A549 (cell line): ENCODE results near the gene VHLL. TPM values are rescaled to one million over a fixed set of nuclear protein-coding genes. Genes with fewer than 3 reads are reported as not detected.

ENCODE experiments used
- ATAC-seq, 2 experiments: fragments of 200-7000 bp in 1 of 2; fragments of >200 bp in 1 of 2; cut with Nextera tagmentation in 1 of 2; cut with Tn5 transposase in 1 of 2; 3 replicates each; pipeline versions ENCODE4 v1.8.0 to v1.9.1; 2018 to 2020; ENCODE audit warnings: mild to moderate bottlenecking in 1 of 2, moderate library complexity in 1 of 2
- CTCF ChIA-PET: fragments of 300-600 bp; sonication (Branson Sonifier 250); formaldehyde crosslinking; extraction: SDS; loops from one replicate; lab custom pipeline; 2021; ENCODE audit warnings: antibody characterized with exemption, inconsistent platforms; lab: Yijun Ruan, JAX
- POLR2A ChIA-PET: fragments of 350-600 bp; formaldehyde crosslinking; extraction: SDS; loops from one replicate; lab custom pipeline; 2021; ENCODE audit warnings: antibody characterized with exemption, inconsistent platforms; lab: Yijun Ruan, JAX
- DNase-seq, 2 experiments: peaks; one replicate each; pipeline versions ENCODE4 v3.0.0 to v3.0.0-alpha.2; 2011 to 2016; ENCODE audit warnings: low read depth in 1 of 2, low spot score in 1 of 2
- FAIRE-seq: peaks from 2 replicates; lab custom pipeline; 2011; peaks lifted over from hg19 to GRCh38; lab: Jason Lieb, UNC
- H3K27ac ChIP-seq, 2 experiments: fragments of >200 bp; sonication (Bioruptor Twin); formaldehyde crosslinking; 3 replicates each; pipeline ENCODE4 v1.5.1; 2016 to 2017
- H3K4me1 ChIP-seq: fragments of >200 bp; sonication (Bioruptor Twin); formaldehyde crosslinking; 3 replicates; pipeline ENCODE4 v1.6.1; 2016
- H3K4me2 ChIP-seq: fragments of >200 bp; sonication (Bioruptor Twin); formaldehyde crosslinking; 3 replicates; pipeline ENCODE4 v1.6.1; 2016
- H3K4me3 ChIP-seq: fragments of >200 bp; sonication (Bioruptor Twin); formaldehyde crosslinking; 3 replicates; pipeline ENCODE4 v1.5.1; 2016
- H3K9me3 ChIP-seq: fragments of >200 bp; sonication (Bioruptor Twin); formaldehyde crosslinking; 3 replicates; pipeline ENCODE4 v1.6.1; 2016
- BHLHE40 ChIP-seq: IDR thresholded peaks from 2 replicates; pipeline ENCODE4 v1.6.1; 2012; ENCODE audit warnings: low read depth, low read length, inconsistent platforms
- CBX8 ChIP-seq: fragments of 200-600 bp; sonication (generic); IDR thresholded peaks from 2 replicates; pipeline ENCODE4 v1.6.1; 2016
- CEBPB ChIP-seq, 2 experiments: fragments of >200 bp in 1 of 2; sonication (Bioruptor Twin) in 1 of 2; formaldehyde crosslinking in 1 of 2; IDR thresholded peaks; 2 replicates each; pipeline ENCODE4 v1.6.1; 2012 to 2016
- CHD2 ChIP-seq: fragments of 150-350 bp; IDR thresholded peaks from 2 replicates; pipeline ENCODE4 v1.6.1; 2014; ENCODE audit warnings: low read length; ENCODE audit not compliant: partially characterized antibody
- CHD4 ChIP-seq: fragments of 200-600 bp; sonication (generic); IDR thresholded peaks from 2 replicates; pipeline ENCODE4 v1.6.1; 2016; ENCODE audit warnings: antibody characterized with exemption, mild to moderate bottlenecking, borderline replicate concordance
- HDAC2 ChIP-seq: fragments of 200-600 bp; sonication (generic); IDR thresholded peaks from 2 replicates; pipeline ENCODE4 v1.6.1; 2016
- HEYL ChIP-seq: fragments of 250-450 bp; sonication (Bioruptor Pico); IDR thresholded peaks from 2 replicates; pipeline ENCODE4 v1.8.0; 2021; ENCODE audit warnings: mild to moderate bottlenecking, moderate library complexity
- HOXB5 ChIP-seq: fragments of 250-450 bp; sonication (Bioruptor Pico); IDR thresholded peaks from 2 replicates; pipeline ENCODE4 v1.5.0; 2020; ENCODE audit warnings: mild to moderate bottlenecking, moderate library complexity
- KDM1A ChIP-seq: fragments of 200-600 bp; sonication (generic); IDR thresholded peaks from 2 replicates; pipeline ENCODE4 v1.6.1; 2016; ENCODE audit warnings: low read depth, mild to moderate bottlenecking
- KDM5A ChIP-seq: fragments of 200-600 bp; sonication (generic); IDR thresholded peaks from 2 replicates; pipeline ENCODE4 v1.6.1; 2016; ENCODE audit warnings: antibody characterized with exemption, mild to moderate bottlenecking
- MAFK ChIP-seq: fragments of 450-650 bp; IDR thresholded peaks from 2 replicates; pipeline ENCODE4 v1.6.1; 2014; ENCODE audit not compliant: partially characterized antibody
- MAZ ChIP-seq: fragments of 150-350 bp; IDR thresholded peaks from 2 replicates; pipeline ENCODE4 v1.6.1; 2014; ENCODE audit warnings: antibody characterized with exemption, low read depth, low read length, borderline replicate concordance
- MYC ChIP-seq: IDR thresholded peaks from 2 replicates; pipeline ENCODE4 v1.6.1; 2012; ENCODE audit warnings: mild to moderate bottlenecking, inconsistent platforms, low read length, improper control_type of control experiment, borderline replicate concordance
- NFE2L2 ChIP-seq: fragments of 150-350 bp; conservative IDR thresholded peaks from 2 replicates; pipeline ENCODE4 v1.6.1; 2014; ENCODE audit warnings: low read length
- PHF8 ChIP-seq: fragments of 200-600 bp; sonication (generic); IDR thresholded peaks from 2 replicates; pipeline ENCODE4 v1.6.1; 2016; ENCODE audit warnings: low read depth, mild to moderate bottlenecking, antibody characterized with exemption, moderate library complexity, borderline replicate concordance
- POLR2AphosphoS2 ChIP-seq: conservative IDR thresholded peaks from 2 replicates; pipeline ENCODE4 v1.6.1; 2012; ENCODE audit warnings: low read length, improper control_type of control experiment, inconsistent platforms
- RARB ChIP-seq: fragments of 250-450 bp; sonication (Bioruptor Pico); IDR thresholded peaks from 2 replicates; pipeline ENCODE4 v1.8.0; 2021; ENCODE audit warnings: mild to moderate bottlenecking, moderate library complexity
- SMC3 ChIP-seq: fragments of >200 bp; sonication (Bioruptor Twin); formaldehyde crosslinking; IDR thresholded peaks from 3 replicates; pipeline ENCODE4 v1.6.1; 2018; ENCODE audit warnings: inconsistent platforms
- TP53 ChIP-seq: fragments of 250-450 bp; sonication (Bioruptor Pico); IDR thresholded peaks from 2 replicates; pipeline ENCODE4 v1.5.0; 2021; ENCODE audit warnings: mild to moderate bottlenecking, moderate library complexity
- ZC3H11A ChIP-seq: fragments of 450-650 bp; IDR thresholded peaks from 2 replicates; pipeline ENCODE4 v1.6.1; 2014; ENCODE audit warnings: antibody characterized with exemption, mild to moderate bottlenecking
- ZNF302 ChIP-seq: fragments of 250-450 bp; sonication (Bioruptor Pico); IDR thresholded peaks from 2 replicates; pipeline ENCODE4 v1.9.0; 2021; ENCODE audit warnings: inconsistent platforms, mild to moderate bottlenecking, moderate library complexity
- WGBS: methylation state at CpG from one replicate; pipeline ENCODE4 v1.1.6; 2017; ENCODE audit errors: missing lambda C conversion rate; 5-methylcytosine and 5-hydroxymethylcytosine counted together
- polyA plus RNA-seq, 4 experiments: library from polyadenylated mRNA; depleted of rRNA in 3 of 4; stranded (reverse); fragments of >200 nt; fragmentation: RNase III in 1 of 4; extraction: RNeasy Plus Mini Kit Qiagen cat#74134 plus additional on column Dnase treatment in 1 of 4; gene quantifications; 2 replicates in 3 of 4; 3 replicates in 1 of 4; pipeline ENCODE4 v1.2.3, GENCODE V29; 2011 to 2017
- TF ChIP-seq, protein P1 (sequence below): fragments of 250-450 bp; sonication (Bioruptor Pico); IDR thresholded peaks from 2 replicates; pipeline ENCODE4 v1.5.0; 2021; ENCODE audit warnings: mild to moderate bottlenecking, moderate library complexity, borderline replicate concordance
- TF ChIP-seq, protein P2 (sequence below): IDR thresholded peaks from 2 replicates; pipeline ENCODE4 v1.6.1; 2012
- TF ChIP-seq, protein P3 (sequence below): fragments of 450-650 bp; IDR thresholded peaks from 2 replicates; pipeline ENCODE4 v1.6.1; 2014; ENCODE audit warnings: antibody characterized with exemption
- TF ChIP-seq, protein P4 (sequence below): IDR thresholded peaks from 2 replicates; pipeline ENCODE4 v1.6.1; 2012; ENCODE audit warnings: low read depth, borderline replicate concordance

VHLL gene
- polyA plus RNA-seq, 2 of the 4 experiments (the other 2 are of a cell fraction) = not detected

DNA sequence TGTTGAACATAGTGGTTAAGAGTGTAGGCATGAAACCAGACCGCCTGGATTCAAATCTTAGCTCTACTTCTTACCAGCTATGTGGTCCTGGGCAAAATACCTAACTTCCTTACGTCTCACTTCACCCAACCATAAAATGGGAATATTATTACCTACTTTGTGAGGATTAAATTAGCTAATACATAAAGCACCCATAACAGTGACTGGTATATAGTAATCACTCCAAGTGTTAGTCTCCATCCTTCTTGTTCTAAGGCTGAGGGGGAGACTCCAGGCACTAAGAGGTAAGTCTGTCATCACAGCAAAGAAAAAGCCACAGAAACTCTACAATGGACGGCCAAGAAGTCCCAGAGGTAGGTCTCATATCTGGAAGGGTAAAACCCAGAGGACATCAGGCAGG, 19.3 kb downstream of the VHLL start:
- peaks cover 21% of the 10 kb centered on the region for H3K4me1 ChIP-seq
- ChIA-PET CTCF (interaction anchor here (0.9 to 2.0 kb wide), 8 partner anchors 8 to 166 kb away, joined by 3 to 8 read pairs (median 4); no protein-coding TSS in a partner anchor), POLR2A (interaction anchor here (1.0 kb wide), 1 partner anchor 11 kb away, joined by 3 read pairs; no protein-coding TSS in a partner anchor)
- WGBS = 95% methylated on average over 3 of the region's 3 CpGs
- H3K4me3 ChIP-seq = no peak overlapping the region
- no peak for DNase-seq
- H3K9me3 ChIP-seq = no peaks in the 10 kb centered on the region
- no peak for FAIRE-seq
- no peak for ATAC-seq
- H3K4me2 ChIP-seq = no peak overlapping the region
- no peak overlapping the region for H3K27ac ChIP-seq
- TF ChIP-seq, protein P1, sequence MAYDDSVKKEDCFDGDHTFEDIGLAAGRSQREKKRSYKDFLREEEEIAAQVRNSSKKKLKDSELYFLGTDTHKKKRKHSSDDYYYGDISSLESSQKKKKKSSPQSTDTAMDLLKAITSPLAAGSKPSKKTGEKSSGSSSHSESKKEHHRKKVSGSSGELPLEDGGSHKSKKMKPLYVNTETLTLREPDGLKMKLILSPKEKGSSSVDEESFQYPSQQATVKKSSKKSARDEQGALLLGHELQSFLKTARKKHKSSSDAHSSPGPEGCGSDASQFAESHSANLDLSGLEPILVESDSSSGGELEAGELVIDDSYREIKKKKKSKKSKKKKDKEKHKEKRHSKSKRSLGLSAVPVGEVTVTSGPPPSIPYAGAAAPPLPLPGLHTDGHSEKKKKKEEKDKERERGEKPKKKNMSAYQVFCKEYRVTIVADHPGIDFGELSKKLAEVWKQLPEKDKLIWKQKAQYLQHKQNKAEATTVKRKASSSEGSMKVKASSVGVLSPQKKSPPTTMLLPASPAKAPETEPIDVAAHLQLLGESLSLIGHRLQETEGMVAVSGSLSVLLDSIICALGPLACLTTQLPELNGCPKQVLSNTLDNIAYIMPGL (CRISPR knock-in tag) = no peak
- no peak for TF ChIP-seq POLR2AphosphoS2
- TF ChIP-seq, protein P2, sequence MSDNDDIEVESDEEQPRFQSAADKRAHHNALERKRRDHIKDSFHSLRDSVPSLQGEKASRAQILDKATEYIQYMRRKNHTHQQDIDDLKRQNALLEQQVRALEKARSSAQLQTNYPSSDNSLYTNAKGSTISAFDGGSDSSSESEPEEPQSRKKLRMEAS = no peak
- no peak for TF ChIP-seq TP53

DNA sequence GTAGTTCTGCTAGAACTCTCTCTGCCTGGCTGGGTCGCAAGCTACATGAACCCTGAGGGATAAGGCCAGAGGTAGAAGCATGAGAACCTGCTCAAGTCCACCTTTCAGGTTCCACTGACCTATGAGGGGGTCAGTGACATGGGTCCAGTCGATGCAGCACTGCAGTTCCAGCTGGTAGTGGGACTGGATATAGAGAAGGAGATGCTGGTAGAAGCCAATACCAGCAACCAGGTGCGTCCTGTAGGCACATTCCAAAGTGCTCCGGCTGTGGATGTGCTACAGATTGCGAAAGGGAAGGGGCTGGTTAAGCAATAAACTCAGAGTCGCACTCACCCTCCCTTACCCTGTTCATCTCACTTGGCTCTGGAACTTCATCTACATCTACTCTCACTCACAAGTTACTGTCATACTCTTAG, 22.1 kb downstream of the VHLL start:
- TF ChIP-seq HOXB5 (CRISPR knock-in tag) (no peak), CEBPB (IDR thresholded peaks at IDR 0.05) (peak; percentile 73 to 87; a peak in 3 of 4 replicates)
- CTCF ChIA-PET = interaction anchor here (0.9 to 1.5 kb wide), 5 partner anchors 12 to 147 kb away, joined by 3 to 6 read pairs (median 5); no protein-coding TSS in a partner anchor
- Histone ChIP-seq H3K4me1 (peaks cover 11% of the 10 kb centered on the region), H3K27ac (no peak overlapping the region), H3K4me3 (no peak overlapping the region), H3K4me2 (no peak overlapping the region), H3K9me3 (no peaks in the 10 kb centered on the region)
- WGBS = 85% methylated on average over 6 of the region's 6 CpGs
- POLR2A ChIA-PET = no interaction called here
- DNase-seq (no peak), ATAC-seq (no peak), FAIRE-seq (no peak)

DNA sequence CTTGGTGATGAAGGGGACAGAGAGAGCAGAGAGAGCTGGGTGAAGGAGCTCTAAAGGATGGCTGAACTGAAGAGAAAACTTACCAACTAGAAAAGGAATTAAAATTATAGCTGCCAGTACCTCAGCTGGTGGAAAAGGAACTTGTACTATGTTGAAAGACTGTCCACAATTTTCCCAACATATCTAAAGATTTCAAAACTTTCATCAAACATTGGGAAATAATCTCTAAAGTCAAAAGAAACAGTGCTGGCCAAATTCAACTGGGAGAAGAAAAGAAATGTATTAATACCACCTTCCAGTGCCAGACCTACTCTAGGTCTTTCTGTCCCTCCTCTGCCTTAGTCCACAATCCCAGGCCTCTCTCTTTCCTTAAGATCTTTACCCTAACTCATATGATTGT, 22.6 kb downstream of the VHLL start:
- DNase-seq = no peak
- H3K27ac ChIP-seq = no peak overlapping the region
- H3K4me3 ChIP-seq = no peak overlapping the region
- no peak for ATAC-seq
- no peak for FAIRE-seq
- CTCF ChIA-PET = interaction anchor here (1.3 to 1.5 kb wide), 3 partner anchors 11 to 51 kb away, joined by 4 to 6 read pairs (median 5); no protein-coding TSS in a partner anchor
- H3K4me1 ChIP-seq = peaks cover 9% of the 10 kb centered on the region
- TF ChIP-seq BHLHE40 = no peak
- no peak for TF ChIP-seq MAFK
- no peak for TF ChIP-seq HDAC2
- TF ChIP-seq SMC3 = no peak
- no peak for TF ChIP-seq HEYL (CRISPR knock-in tag)
- no peak for TF ChIP-seq CHD4
- no peak for TF ChIP-seq ZC3H11A
- TF ChIP-seq, protein P1 (CRISPR knock-in tag) = no peak
- no peak for TF ChIP-seq RARB
- H3K4me2 ChIP-seq = no peak overlapping the region
- POLR2A ChIA-PET = no interaction called here
- no peaks in the 10 kb centered on the region for H3K9me3 ChIP-seq

DNA sequence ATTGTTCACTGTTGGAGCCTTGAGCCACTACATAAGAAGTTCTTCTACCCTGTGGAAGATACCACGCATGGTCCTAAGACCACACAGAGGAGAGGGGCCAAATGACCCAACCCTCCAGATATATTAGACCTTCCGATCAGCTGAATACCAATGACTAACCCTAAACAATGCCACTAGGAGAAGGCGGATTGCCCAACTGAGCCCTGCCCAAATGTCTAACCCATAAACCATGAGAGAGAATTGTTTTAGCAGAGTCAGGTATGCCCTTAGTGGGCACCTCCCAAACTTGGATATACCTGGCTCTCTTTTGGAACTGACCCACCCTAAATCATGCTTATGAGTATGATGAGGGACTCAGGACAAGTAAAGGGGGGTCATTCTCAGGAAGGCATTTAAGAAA, 28.8 kb downstream of the VHLL start:
- no peak for FAIRE-seq
- Histone ChIP-seq H3K9me3 (no peaks in the 10 kb centered on the region), H3K4me2 (no peak overlapping the region), H3K27ac (no peak overlapping the region), H3K4me3 (no peak overlapping the region), H3K4me1 (no peaks in the 10 kb centered on the region)
- TF ChIP-seq MYC = no peak
- no peak for TF ChIP-seq CEBPB (IDR thresholded peaks at IDR 0.05)
- TF ChIP-seq HOXB5 (CRISPR knock-in tag) = no peak
- TF ChIP-seq KDM5A = no peak
- no peak for TF ChIP-seq CHD2
- no peak for TF ChIP-seq NFE2L2
- no peak for TF ChIP-seq MAZ
- TF ChIP-seq, protein P3, sequence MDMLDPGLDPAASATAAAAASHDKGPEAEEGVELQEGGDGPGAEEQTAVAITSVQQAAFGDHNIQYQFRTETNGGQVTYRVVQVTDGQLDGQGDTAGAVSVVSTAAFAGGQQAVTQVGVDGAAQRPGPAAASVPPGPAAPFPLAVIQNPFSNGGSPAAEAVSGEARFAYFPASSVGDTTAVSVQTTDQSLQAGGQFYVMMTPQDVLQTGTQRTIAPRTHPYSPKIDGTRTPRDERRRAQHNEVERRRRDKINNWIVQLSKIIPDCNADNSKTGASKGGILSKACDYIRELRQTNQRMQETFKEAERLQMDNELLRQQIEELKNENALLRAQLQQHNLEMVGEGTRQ = no peak
- no peak for TF ChIP-seq PHF8
- TF ChIP-seq, protein P4, sequence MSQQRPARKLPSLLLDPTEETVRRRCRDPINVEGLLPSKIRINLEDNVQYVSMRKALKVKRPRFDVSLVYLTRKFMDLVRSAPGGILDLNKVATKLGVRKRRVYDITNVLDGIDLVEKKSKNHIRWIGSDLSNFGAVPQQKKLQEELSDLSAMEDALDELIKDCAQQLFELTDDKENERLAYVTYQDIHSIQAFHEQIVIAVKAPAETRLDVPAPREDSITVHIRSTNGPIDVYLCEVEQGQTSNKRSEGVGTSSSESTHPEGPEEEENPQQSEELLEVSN = no peak
- TF ChIP-seq, protein P2 = no peak
- no peak for TF ChIP-seq KDM1A
- TF ChIP-seq CBX8 = no peak
- TF ChIP-seq ZNF302 (CRISPR knock-in tag) = no peak
- CTCF ChIA-PET = interaction anchor here (1.3 to 4.5 kb wide), 2 partner anchors 9 to 50 kb away, joined by 3 to 25 read pairs; no protein-coding TSS in a partner anchor
- DNase-seq = no peak
- ATAC-seq = no peak
- POLR2A ChIA-PET = no interaction called here
- 92% methylated on average over 3 of the region's 3 CpGs for WGBS
